Activated CD4-positive, alpha-beta T cell treated with anti-CD3 and anti-CD28 coated beads, Interleukin-2, amount 50 U/mL, for 1 hour (primary cell): ENCODE measurements around the gene KAZN.

Source experiments
- DNase-seq: peaks from one replicate; pipeline ENCODE4 v3.0.0-alpha.2; 2020

The KAZN gene

GRCh38 chr1:14718476-14718875 is 120.0 kb downstream of the KAZN start:
- DNase-seq = no peak

GRCh38 chr1:14723401-14723800 is 124.9 kb downstream of the KAZN start:
- DNase-seq = no peak

GRCh38 chr1:14724246-14724645 is 125.8 kb downstream of the KAZN start:
- DNase-seq = no peak

- DNase-seq = no peak
These were observed 126.2 kb downstream of the KAZN start for GRCh38 chr1:14724678-14725077.

GRCh38 chr1:14725238-14725637 is 126.8 kb downstream of the KAZN start:
- no peak for DNase-seq

GRCh38 chr1:14725695-14726094 is 127.2 kb downstream of the KAZN start:
- DNase-seq = no peak

- no peak for DNase-seq
These were observed 128.1 kb downstream of the KAZN start for GRCh38 chr1:14726606-14727005.

- no peak for DNase-seq
These were observed 130.0 kb downstream of the KAZN start for GRCh38 chr1:14728516-14728915.

- no peak for DNase-seq
These were observed 134.2 kb downstream of the KAZN start for GRCh38 chr1:14732728-14733047.

GRCh38 chr1:14733048-14733778 is 134.7 kb downstream of the KAZN start:
- DNase-seq = no peak

GRCh38 chr1:14733779-14734140 is 135.3 kb downstream of the KAZN start:
- no peak for DNase-seq

GRCh38 chr1:14735841-14736240 is 137.4 kb downstream of the KAZN start:
- DNase-seq = no peak

GRCh38 chr1:14737561-14738094 is 139.1 kb downstream of the KAZN start:
- no peak for DNase-seq

GRCh38 chr1:14738235-14738634 is 139.8 kb downstream of the KAZN start:
- no peak for DNase-seq

- no peak for DNase-seq
These were observed 140.2 kb downstream of the KAZN start for GRCh38 chr1:14738647-14739046.

GRCh38 chr1:14739082-14739832 is 140.8 kb downstream of the KAZN start:
- DNase-seq = no peak

GRCh38 chr1:14740016-14740415 is 141.5 kb downstream of the KAZN start:
- no peak for DNase-seq

GRCh38 chr1:14741082-14741481 is 142.6 kb downstream of the KAZN start:
- no peak for DNase-seq

GRCh38 chr1:14741532-14741931 is 143.0 kb downstream of the KAZN start:
- DNase-seq = no peak

- DNase-seq = no peak
These were observed 143.9 kb downstream of the KAZN start for GRCh38 chr1:14742181-14742980.

- DNase-seq = no peak
These were observed 144.9 kb downstream of the KAZN start for GRCh38 chr1:14743368-14743767.

GRCh38 chr1:14745001-14745720 is 146.7 kb downstream of the KAZN start:
- no peak for DNase-seq

GRCh38 chr1:14745789-14746188 is 147.3 kb downstream of the KAZN start:
- DNase-seq = no peak
